NCI-H1417 treated with DMSO at 0.1 percent for 48 hours (cell line): ENCODE data around the gene SORL1.

Source experiments
- DNase-seq: peaks from one replicate; lab custom pipeline; 2025; lab: John Stamatoyannopoulos, UW

Gene SORL1

DNA sequence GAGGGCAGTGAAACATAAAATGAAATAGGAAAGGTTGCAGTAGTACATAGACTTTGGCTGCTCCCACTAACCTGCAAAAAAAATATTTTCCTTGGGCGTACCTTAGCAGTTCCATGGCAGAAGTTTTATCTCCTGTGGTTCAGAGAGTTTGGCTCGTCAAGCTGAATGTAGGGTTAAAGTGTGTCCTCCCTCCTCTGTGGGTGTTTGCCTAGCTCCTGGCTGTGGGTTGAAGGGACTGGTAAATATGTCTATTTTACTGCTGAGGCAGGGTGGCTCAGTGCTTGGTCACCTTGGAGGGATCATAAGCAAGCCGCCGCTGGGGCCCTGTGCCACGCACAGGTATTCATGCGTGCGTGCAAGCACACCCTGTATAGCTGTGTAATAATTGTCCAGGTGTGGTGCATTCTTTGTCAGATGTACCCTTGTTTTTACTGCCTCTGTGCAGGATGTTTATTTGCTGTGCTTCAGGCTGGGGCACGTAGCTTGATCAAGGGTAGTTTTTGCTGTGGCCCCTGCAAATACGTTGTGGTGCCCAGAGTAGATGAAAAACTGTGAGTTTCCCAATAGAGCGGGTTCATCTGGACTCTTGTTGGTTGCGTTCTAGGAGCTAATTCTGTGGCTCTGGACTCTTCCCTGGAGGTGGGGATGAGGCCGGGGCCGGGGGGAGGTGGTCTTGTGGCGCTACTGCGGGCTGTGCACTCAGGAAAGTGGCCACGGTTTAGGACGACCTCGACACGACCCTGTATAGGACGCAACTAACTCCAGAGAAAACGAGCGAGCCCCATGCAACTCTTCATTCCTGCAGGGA lies 732 bp upstream of the SORL1 start:
- no peak for DNase-seq

DNA sequence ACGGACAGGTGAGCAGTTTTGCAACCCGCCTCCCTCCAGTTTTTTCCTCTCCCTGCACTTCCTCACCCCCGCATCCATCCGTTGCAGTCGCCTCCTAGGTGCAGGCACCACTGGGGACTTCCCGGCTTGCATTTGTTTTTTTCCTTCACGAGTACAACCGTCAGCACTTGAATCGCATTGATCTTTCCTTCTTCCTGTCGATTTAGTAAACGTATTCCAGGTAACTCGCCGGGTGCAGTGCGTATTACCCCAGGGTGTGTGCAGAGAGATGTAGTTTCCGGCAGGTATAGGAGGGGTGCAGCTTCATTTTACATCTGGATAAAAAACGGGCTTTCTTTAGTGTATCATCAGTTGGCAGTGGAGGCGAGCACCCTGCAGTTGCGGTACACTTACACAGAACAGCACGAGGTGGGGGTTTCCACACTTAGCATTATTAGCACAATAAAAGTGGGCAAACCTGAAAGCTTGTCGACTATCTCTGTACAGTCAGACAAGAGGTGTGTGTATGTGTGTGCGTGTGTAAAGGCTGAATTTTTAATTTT lies 566 bp downstream of the SORL1 start, which contains the start of gene SORL1-AS1:
SORL1-AS1 (minus strand) TSS at position 359 of the 542 bp plus-strand sequence.
- peak; percentile 10 for DNase-seq

DNA sequence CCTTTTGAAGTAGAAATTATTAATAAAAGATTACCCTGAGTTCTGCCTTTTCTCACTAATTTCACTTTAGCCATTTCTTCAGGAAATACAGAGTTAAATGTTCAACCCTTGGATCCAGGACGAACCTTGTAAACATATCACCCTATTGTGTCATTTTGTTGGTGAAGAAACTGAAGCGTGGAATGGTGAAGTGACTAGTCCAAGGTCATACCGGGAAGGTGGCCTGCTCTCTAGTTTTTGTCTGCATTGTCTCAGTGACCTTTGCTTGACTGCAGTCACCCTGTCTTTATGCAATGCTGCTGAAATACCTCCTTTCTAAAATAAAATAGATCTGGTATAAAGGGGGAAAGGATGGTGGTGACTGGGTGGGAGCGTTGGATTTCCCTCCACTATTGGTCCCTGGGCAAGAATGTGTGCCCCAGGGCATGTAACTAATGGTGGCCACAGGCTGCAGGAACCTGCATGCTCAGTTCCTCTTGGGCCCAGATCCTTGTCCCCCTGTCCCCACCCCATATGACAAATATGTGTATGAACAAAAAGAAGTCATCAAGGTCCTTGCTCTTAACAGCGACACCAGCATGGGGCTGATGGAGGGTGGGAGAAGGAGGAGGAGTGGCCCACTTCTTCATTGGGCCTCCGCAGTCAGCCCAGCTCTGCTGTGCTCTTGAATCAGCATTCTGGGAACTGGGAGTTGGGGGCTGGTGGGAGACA lies 1.6 kb downstream of the SORL1 start:
- DNase-seq: no peak

DNA sequence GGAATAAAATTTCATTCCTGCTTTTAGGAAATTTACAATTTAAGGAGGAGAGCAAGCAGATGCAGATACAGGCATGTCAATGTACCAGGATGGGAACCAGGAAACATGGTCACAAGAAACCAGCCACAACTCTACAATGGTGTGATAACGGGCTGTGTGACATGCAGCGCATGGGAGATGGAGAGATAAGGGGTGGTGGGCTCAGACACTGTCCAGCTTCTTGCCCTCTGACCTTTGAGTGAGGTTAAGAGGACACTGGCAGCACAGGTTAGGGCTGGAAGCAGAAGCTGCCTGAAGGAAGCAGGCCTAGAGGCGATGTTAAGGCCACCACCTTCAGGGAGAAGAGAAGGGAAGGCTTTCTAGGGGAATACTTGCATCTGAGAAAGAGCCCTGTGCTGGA lies 3.0 kb downstream of the SORL1 start:
- no peak for DNase-seq

DNA sequence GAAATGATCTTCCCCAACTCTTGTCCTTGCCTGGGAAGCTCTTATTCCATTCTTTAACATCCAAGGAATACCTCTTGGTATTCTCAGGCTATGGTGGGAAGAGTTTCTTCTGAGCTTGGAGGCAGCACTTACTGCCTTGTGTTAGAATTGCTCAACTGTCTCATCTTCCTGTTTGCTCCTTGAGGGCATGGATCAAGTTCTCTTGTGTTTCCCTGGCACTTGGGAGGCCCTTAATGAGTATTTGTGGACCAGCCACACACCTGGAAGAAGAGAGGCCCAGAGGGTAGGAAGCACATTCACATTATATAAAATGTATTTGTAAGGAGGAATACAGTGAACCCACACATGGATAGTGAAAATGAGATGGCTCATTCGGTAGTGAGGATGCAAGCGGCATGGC lies 4.0 kb downstream of the SORL1 start:
- no peak for DNase-seq

DNA sequence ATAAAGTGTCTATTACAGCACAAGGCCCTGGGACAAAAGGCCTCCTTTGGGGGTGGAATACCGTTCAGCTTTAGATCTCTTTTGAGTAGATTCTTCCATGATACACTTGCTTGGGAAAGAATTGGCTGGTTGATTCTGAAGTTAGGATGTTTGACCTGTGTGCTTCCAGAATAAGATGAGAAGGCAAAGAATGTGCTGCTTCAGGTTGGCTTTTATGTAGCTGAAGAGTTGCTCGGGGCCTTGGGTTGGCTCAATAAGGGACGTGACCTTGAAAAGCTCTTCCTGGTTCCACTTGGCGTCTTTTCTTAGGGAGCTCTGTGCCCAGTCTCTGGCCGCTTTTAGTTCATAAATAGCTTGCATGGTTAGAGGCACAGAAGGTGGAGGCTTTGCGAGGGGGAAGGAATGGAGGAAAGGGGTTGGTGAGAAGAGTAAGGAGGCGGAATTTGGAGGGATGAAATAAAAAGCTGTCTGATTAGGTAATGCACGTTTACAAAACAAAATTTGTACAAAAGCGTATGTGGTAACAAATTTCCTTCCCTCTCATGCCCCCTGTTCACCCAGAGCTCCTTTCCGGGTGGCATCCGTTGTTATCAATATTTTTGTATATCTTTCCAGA lies 4.8 kb downstream of the SORL1 start:
- DNase-seq: no peak

DNA sequence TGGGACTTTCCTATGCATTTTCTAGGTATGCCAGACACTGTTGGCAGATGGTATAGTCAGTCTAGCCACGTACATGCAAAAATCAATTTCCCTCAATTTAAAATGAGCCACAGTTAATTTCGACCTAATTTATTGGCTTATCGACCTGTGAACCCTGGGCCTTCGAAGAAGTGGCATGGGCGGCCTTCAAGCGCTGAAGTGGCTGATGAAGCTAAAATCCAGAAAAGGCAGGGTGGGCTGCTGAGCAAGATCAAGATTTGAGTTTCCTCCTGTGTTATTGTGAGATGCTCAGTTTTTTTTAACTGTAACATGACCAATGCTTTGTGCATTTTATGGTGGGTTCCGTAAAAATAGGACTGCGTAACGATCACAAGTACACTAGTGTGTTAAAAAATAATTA lies 6.4 kb downstream of the SORL1 start:
- no peak for DNase-seq

DNA sequence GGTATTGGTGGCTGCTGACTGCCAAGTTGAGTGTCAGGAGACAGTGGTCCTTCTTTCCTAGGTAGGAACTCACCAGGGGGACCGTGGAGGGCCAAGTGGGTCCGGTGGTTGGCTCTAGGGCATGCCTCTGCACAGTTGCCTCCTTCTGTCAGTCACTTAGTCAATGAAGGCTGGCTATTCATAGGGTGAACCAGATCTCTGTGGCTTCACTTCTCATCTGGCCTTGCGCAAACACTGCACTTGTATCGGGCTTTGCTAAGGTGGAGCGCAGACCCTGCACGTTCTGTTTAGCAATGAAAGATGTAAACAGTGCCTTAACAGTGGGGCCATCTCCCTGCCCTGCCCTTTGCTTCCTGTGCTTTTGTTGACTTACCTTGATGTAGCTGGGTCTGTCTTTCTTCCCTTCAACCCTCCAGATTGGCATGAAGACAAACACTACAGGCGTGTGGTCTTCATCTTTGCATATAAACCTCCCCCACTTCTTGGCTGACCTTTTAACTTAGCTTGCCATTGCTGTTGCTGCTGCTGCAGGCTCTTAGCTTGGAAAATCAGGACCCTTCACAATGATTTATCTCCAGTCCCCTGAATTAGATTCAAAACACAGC lies 7.4 kb downstream of the SORL1 start:
- no peak for DNase-seq

DNA sequence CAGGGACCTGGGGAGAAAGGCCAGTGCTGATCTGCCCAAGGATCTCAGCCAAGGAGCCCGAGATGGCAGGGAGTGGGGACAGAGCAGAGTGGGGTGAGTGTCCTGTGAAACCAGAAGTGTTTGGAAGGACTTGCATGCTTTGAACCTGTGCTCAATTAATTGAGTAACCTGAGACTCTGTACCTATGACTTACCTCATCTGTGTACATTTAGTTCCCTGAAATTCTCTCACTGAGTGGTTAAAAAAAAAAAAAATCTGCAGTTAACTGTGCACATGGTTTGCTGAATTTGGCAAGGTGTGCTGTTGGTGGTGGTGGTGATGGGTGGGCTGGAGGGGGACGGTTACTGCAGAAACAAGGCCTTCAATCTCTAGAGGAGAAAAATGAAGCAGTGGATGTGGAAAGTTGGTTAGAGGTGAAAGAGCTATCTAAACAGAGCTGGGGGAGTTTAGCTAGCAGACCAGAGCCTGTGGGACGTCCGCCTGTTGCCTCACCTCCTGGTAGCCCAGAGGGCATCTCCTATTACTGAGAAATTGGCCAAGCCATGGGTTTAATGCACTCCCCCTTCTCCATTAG lies 8.9 kb downstream of the SORL1 start:
- DNase-seq: no peak

DNA sequence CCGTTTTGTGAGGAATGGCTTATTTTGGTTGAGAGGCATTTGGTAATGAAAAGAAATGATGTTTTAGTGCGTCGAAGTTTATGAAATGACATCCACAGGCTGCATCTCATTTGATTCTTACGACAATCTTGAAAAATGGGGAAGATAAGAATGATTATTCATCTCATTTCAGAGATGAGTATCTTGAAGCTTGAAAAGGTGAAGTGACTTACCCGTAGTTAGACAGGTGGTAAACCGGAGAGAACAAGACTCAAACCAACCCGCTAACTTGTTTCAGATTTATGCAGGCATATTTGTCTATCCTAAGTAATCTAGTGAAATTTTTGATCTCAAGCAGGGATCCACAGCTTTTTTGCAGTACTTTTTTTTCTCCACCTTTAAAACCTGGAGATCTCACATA lies 9.7 kb downstream of the SORL1 start:
- DNase-seq: no peak

DNA sequence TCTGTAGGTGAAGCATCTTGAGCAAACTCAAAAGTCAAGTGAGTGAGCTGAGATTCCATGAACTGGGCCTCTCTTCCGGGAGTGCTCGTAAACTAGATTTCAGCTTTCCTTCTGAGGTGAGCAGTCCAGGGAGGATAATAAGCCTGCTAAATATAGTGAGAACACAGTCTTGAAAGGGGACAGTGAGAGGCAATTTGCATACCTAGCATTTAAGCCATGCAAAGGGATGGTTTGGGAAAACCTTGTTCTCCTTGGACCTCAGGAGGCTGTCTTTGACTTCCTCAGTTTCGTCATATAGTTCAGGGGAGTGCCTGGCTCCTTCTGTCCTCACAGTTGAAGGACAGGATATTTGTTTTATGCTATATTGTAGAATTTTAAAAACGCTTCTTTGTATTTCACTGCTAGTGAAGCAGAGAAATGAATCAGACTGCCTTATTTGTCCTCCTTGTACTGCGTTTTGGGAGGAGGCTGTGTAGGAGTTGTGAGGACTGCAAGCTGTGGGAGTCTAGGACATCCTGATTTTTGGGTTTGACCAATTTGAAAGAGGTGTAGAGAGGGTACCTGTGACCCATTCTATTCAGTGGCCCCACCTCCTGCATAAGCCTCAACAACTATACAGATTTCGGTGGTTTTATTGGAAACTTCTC lies 11.7 kb downstream of the SORL1 start:
- DNase-seq: no peak

DNA sequence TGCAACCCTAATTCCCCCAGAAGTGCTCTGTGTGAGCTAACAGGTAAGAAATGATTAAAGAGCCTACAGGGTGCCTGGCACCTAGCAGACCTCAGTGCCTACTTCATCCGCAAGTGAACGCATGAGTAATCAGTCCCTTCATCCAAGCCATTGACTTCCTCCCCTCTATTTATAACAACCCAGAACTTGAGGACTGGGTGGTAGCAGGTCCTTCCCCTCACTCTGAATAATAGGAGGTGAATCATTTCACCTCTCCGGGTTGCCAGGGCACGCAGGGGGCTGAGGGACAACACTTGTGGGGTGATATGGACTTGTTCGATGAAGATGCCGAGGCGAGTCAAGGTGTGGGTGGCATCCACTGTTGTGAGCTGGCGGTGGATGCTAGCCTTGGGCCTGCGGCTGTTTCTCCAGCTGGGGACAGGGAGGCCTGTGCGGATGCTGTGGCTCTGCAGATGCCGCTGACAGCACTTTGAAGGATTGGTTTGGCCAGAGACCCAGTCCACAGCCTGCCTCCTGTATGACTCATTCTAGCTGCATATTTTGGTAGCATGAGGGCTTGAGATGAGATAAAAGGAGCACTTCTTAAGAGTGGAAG lies 12.3 kb downstream of the SORL1 start:
- no peak for DNase-seq

DNA sequence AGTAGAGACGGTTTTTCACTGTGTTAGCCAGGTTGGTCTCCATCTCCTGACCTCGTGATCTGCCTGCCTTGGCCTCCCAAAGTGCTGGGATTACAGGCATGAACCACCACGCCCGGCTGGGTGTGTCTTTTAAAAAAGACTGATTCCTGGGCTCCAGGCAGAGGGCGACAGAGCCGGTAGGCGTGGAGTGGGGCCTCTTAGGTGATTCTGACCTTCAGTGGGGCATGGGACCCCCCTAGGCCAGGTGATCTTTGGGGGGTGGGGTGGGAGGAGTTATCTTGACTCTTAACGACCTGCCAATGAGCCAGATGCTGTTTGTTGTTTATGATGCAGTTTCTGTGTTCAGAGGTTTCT lies 13.6 kb downstream of the SORL1 start:
- no peak for DNase-seq

DNA sequence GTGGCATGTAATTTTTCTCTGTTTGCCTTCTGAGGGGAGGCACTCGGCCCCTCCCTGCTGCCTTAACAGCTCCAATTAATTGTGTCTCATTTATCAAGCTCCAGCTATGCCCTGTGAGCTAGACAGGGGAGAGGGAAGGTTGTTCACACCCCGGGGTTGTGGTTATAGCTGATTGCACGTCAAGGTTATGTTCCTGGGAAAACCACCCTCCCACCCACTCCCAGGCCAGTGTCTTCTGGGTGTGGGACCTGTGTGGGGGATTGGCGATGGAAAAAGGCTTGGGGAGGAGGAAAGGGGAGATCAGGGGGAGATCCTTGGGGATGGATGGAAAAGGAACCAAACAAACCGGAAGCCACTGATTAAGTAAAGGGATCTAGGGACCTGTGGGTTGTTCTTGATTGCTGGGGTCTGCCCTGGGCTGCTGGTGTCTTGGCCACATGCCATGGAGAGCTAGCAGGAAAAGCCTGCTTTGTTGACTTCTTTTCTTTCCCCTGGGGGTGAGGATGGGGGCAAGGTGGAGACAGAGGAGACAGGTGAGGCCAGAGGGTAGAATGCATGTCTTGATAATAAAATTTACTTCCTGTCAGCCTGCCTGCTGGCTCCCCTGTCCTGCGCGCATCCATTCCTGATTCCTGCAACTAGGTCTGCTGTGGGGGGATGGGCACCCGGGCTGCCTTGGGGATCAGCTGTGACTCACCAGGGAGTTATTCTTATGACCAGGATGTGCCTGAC lies 14.1 kb downstream of the SORL1 start:
- peak; percentile 69 for DNase-seq

DNA sequence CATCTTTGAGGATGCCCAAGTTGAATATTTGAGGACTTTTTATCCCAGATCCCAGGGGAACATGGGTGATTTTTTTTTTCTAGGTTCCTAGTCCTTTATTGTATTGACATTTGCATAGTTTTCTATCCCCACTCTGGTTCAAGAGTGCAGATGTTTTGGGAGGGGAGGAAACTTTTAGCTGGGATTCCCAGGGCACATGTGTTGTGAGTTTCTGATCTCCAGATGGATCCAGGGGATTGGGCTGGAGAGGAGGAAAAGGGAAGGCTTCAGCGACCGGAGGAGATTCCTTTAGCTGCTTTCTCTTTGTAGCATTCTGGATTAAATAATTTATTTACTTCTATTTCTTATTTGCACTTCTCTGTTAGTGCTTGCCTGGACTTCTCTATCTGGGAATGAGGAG lies 15.4 kb downstream of the SORL1 start:
- no peak for DNase-seq

DNA sequence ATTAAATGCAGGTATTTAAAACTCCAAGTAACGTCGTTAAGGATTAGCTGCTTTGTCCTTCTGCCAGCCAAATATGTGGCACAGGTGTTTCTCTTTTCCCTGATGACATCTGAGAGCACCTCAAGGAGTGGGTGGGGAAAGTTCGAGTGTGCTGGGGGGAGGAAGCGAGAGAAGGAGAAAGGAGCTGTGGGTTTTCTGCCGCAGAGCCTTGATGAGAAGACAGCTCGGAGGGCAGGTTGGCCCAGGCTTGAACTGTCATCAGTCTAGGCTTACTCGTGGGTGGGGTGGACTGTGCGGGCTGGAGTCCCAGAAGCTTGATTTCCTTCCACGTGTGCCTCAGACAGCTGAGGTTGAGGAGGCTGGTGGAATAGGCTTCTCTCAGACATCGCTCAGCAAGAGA lies 15.9 kb downstream of the SORL1 start:
- DNase-seq: no peak

DNA sequence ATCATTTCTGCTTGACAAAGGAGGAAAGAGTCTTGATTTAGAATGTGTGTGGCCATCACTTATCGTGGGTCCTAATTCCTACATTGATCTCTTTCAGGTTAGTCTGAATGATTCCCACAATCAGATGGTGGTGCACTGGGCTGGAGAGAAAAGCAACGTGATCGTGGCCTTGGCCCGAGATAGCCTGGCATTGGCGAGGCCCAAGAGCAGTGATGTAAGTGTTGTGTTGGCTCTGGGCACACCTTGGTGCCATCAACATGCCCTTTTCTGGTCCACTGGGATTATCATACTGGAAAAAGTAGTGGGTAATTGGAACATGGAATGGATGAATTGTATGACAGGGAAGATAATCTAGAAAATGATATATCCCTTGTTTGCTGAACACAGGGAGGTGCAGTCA lies 17.8 kb downstream of the SORL1 start:
- no peak for DNase-seq

DNA sequence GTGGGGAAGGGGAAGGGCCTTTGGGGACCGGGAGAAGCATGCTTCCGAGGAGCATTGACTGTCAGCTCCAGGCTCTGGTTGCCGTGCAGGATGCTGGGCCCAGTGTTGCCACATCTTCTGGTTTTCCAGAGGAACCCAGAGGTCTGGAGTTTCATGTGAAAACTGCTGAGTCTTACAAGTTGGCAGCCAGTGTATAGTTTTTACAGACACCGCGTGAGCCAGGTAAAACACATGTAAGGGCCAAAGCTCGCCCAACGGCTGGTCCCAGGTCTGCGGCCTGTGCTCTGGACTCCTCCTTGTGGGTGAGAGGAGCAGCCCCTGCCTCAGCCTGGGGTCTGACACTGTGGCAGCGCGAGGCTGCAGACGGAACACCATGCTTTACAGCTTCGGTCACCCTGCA lies 19.1 kb downstream of the SORL1 start:
- no peak for DNase-seq

DNA sequence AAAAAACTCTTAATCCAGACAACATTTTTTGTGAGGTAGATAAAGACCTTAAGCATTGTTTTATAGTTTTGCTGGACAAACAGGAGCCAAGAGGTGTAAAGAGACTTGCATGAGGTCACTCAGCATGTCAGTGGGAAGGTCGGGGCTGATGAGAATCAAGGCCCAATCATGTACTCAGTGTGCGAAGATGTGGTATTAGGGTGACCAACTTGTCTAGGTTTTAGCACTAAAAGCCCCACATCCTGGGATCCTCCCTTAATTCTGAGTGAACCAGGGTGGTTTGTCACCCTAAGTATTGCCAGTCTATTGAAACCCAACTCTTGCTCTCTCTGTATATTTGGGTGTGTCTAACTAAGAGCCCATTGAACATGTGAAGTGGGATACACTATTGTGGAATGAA lies 20.2 kb downstream of the SORL1 start:
- DNase-seq: no peak

DNA sequence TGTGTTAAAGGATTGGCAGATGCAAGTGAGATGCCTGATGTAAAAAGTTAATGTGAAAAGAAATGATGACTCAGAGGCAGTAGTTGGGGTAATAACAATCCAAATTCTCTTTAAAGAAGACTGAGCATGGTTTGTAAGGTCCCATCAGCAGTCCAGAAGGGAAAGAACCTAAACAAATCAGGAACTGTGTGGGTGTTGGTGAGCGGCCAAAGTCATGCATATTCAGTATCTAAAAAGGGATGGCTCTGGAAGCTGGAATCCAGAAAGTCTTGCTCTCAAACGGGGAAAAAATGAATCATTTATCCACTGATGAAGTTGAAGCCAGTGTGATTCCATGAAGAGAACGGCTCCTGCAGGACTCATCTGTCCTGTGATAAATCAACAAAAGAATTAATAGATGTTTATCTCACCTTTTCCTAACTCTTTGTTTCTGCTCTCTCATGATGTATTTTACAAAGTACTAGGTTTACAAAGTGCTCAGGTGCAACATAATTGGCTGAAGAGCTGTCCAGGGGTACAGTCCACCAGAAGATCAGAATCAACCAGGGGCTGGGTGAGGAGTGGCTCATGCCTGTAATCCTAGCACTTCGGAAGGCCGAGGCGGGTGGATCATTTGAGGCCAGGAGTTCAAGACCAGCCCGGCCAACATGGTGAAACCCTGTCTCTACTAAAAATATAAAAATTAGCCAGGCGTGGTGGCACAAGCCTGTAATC lies 21.1 kb downstream of the SORL1 start:
- DNase-seq: no peak
